ENCODE results near the gene STK39. TPM values are rescaled to one million over a fixed set of nuclear protein-coding genes. Genes with fewer than 3 reads are reported as not detected.

Gene STK39
- total and polyA plus RNA-seq, 9 of the 15 experiments (the other 6 are each of a cell fraction or from before 2014, with no cell fraction given), result 0.19 to 0.76 (median 0.51) TPM

- TF ChIP-seq, protein P1, sequence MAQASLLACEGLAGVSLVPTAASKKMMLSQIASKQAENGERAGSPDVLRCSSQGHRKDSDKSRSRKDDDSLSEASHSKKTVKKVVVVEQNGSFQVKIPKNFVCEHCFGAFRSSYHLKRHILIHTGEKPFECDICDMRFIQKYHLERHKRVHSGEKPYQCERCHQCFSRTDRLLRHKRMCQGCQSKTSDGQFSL (CRISPR knock-in tag; IDR thresholded peaks at IDR 0.05), result no peak
- TF ChIP-seq, protein P1 (tag; IDR thresholded peaks at IDR 0.05), result no peak
- TF ChIP-seq EZH2 (IDR thresholded peaks at IDR 0.05; ENCODE audit: borderline replicate concordance, low read depth, low read length), result no peak
- no peak for TF ChIP-seq DPF2 (IDR thresholded peaks at IDR 0.05)
These were observed 289.7 kb downstream of the STK39 start (continued) for GRCh38 chr2:167957662-167958061.

GRCh38 chr2:167955264-167955906 is 292.0 kb downstream of the STK39 start:
- DNase-seq (ENCODE audit: extremely low read depth in 1 of 4, low spot score in 3 of 4), result no peak
- FAIRE-seq, result no peak
- in situ Hi-C loops (cut with MboI), result no loop called here
- TF ChIP-seq TAF15 (IDR thresholded peaks at IDR 0.05; ENCODE audit: low read depth, low read length) (no peak), CREB3 (tag; conservative IDR thresholded peaks at IDR 0.05; ENCODE audit: low read depth) (0 out of 2 replicates have a peak, but pooled peaks have one; percentile 32), ZNF134 (CRISPR knock-in tag; conservative IDR thresholded peaks at IDR 0.05) (peak; percentile 72), ZNF121 (CRISPR knock-in tag; conservative IDR thresholded peaks at IDR 0.05) (no peak), TOE1 (IDR thresholded peaks at IDR 0.05; ENCODE audit: borderline replicate concordance) (no peak), TOE1 (CRISPR knock-in tag; IDR thresholded peaks at IDR 0.05; ENCODE audit: borderline replicate concordance, low read depth) (no peak), HMGN3 (IDR thresholded peaks at IDR 0.05; ENCODE audit: borderline replicate concordance, extremely low read depth, insufficient read length, low read depth, low read length) (no peak), GTF2E2 (tag; IDR thresholded peaks at IDR 0.05) (no peak), SMAD4 (CRISPR knock-in tag; conservative IDR thresholded peaks at IDR 0.05) (0 out of 2 replicates have a peak, but pooled peaks have one; percentile 29), ZNF224 (CRISPR knock-in tag; IDR thresholded peaks at IDR 0.05) (no peak)
- TF ChIP-seq, protein P2, sequence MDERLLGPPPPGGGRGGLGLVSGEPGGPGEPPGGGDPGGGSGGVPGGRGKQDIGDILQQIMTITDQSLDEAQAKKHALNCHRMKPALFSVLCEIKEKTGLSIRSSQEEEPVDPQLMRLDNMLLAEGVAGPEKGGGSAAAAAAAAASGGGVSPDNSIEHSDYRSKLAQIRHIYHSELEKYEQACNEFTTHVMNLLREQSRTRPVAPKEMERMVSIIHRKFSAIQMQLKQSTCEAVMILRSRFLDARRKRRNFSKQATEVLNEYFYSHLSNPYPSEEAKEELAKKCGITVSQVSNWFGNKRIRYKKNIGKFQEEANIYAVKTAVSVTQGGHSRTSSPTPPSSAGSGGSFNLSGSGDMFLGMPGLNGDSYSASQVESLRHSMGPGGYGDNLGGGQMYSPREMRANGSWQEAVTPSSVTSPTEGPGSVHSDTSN (CRISPR knock-in tag; IDR thresholded peaks at IDR 0.05; ENCODE audit: low read depth), result no peak
- TF ChIP-seq, protein P2 (tag; conservative IDR thresholded peaks at IDR 0.05; ENCODE audit: low read depth), result 0 out of 2 replicates have a peak, but pooled peaks have one; percentile 36

More at GRCh38 chr2:167955264-167955906, 292.0 kb downstream of the STK39 start:
- Histone ChIP-seq H2AFZ (ENCODE audit: low read depth, low read length) (peak overlapping the region; percentile 84), H3K4me2 (ENCODE audit: insufficient read depth, low read length) (peak overlapping the region; percentile 34), H3K9me1 (ENCODE audit: control insufficient read depth, insufficient read depth, low read length) (no peaks in the 10 kb centered on the region), H3K36me3 (ENCODE audit: control insufficient read depth, insufficient read depth, low read length) (no peaks in the 10 kb centered on the region), H3K9ac (ENCODE audit: insufficient read depth in 1 of 2, low read depth in 2 of 2, low read length in 2 of 2) (peak overlapping the region in 1 of 2 experiments; percentile 8; a peak in 1 of 4 replicates), H3K27ac (ENCODE audit: extremely low read depth, low read depth, low read length) (no peak overlapping the region), H3K9me3 (replicated peaks; ENCODE audit: control insufficient read depth, insufficient read depth, low read depth, low read length) (no peaks in the 10 kb centered on the region), H3K27me3 (ENCODE audit: control insufficient read depth in 2 of 2, insufficient read depth in 2 of 2, low read length in 2 of 2) (no peaks in the 10 kb centered on the region; a peak in 1 of 5 replicates), H3K4me3 (no peak overlapping the region), H4K20me1 (replicated peaks; ENCODE audit: control insufficient read depth, insufficient read depth, low read length) (no peaks in the 10 kb centered on the region), H3K79me2 (ENCODE audit: control insufficient read depth, insufficient read depth, low read length) (no peaks in the 10 kb centered on the region), H3K4me1 (replicated peaks in 1 of 2; ENCODE audit: control insufficient read depth in 2 of 2, insufficient read depth in 2 of 2, low read length in 2 of 2) (peaks cover under 1 to 19% of the 10 kb centered on the region in 2 experiments; a peak in 4 of 5 replicates)
- POLR2A ChIA-PET, result interaction anchor here (0.7 to 6.8 kb wide), 2 partner anchors 13 to 1523 kb away, joined by 3 to 66 read pairs; no protein-coding TSS in a partner anchor
- intact Hi-C loops (cut with micrococcal nuclease), result no loop called here
- CTCF ChIA-PET (ENCODE audit: low intra/inter-chr PET ratio), result no interaction called here
- BruUV-seq (replicated peaks), result no TSS peak
- peak; percentile 58 for ATAC-seq
- 25% methylated on average over 6 of the region's 6 CpGs for WGBS (ENCODE audit: insufficient coverage, low coverage, missing lambda C conversion rate)

Data from K562 (cell line).